ENCODE results near the gene SLC25A4.

GRCh38 chr4:185106353-185106752 lies 36.7 kb upstream of the SLC25A4 start:
- TF ChIP-seq, protein P1, sequence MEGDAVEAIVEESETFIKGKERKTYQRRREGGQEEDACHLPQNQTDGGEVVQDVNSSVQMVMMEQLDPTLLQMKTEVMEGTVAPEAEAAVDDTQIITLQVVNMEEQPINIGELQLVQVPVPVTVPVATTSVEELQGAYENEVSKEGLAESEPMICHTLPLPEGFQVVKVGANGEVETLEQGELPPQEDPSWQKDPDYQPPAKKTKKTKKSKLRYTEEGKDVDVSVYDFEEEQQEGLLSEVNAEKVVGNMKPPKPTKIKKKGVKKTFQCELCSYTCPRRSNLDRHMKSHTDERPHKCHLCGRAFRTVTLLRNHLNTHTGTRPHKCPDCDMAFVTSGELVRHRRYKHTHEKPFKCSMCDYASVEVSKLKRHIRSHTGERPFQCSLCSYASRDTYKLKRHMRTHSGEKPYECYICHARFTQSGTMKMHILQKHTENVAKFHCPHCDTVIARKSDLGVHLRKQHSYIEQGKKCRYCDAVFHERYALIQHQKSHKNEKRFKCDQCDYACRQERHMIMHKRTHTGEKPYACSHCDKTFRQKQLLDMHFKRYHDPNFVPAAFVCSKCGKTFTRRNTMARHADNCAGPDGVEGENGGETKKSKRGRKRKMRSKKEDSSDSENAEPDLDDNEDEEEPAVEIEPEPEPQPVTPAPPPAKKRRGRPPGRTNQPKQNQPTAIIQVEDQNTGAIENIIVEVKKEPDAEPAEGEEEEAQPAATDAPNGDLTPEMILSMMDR (IDR thresholded peaks at IDR 0.05), result no peak
- no peak for TF ChIP-seq POLR2A (IDR thresholded peaks at IDR 0.05)

Data from right lobe of liver (tissue), 4 donors.